Measurements from ENCODE around the gene HSPA12B. TPM values are rescaled to one million over a fixed set of nuclear protein-coding genes. Genes with fewer than 3 reads are reported as not detected.

Gene HSPA12B
- total RNA-seq, 1 experiment from 2014 or later = 2.7 TPM

DNA sequence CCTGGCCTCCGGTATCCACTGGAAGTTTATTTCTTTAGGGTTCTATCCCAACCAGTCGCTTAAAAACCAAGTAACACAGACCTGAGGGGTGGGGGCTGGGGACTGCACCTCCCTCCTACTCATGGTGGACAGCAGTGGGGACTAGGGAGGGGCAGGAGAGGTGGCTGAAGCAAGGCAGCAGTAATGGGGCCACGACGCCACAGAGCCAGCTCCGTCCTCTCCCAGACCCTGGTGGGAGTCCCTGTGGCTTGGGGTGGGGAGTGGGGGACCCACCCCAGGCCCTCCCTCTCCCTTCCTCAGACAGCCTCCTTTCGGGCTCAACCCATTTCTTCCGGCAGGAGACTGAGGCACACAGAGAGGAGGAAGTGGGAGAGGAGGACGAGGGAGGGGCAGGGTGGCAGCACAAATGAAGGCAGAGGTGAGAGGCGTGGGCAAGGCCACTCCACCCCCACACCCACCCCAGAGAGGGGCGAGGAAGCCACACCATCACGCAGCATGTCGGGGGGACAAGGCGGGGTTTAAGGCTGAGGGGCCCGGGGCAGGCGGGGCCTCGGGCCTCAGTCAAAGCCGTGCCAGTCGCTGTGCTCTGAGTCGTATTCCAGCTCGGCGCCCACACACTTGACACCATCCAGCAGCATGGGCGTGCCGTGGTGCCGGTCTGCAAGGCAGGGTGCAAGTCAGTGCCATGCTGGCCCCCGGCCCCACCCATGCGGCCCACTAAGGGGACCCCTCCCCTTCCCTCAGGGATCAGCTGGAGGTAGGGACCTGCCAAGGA lies 21.2 kb downstream of the HSPA12B start:
- no peak overlapping the region for H3K56ac ChIP-seq (ENCODE audit: insufficient read length, low read depth, low read length)
- no CpG with 5 or more reads among the region's 26 CpGs for WGBS (ENCODE audit: extremely low coverage, insufficient read length, low lambda C conversion rate)

More for the DNA sequence above, 21.2 kb downstream of the HSPA12B start:
- H2AK5ac ChIP-seq (ENCODE audit: insufficient read length, low read length) = no peak overlapping the region
- no peak overlapping the region for H3K23ac ChIP-seq (ENCODE audit: insufficient read length, low read depth, low read length)
- H3K4me1 Mint-ChIP-seq = peaks cover 7 to 14% of the 10 kb centered on the region in 2 experiments; a peak in 3 of 4 replicates
- H3K27ac ChIP-seq (ENCODE audit: insufficient read length, low read depth, low read length) = no peak overlapping the region
- no peak overlapping the region for H3K4me3 Mint-ChIP-seq
- no peak overlapping the region for H3K9ac ChIP-seq (ENCODE audit: extremely low read depth, insufficient read length, low read length)
- no peak for DNase-seq
- no peak overlapping the region for H2AFZ ChIP-seq (ENCODE audit: low read length)
- H3K18ac ChIP-seq (ENCODE audit: insufficient read length, low read depth, low read length) = no peak overlapping the region
- H3T11ph ChIP-seq (ENCODE audit: low read length) = no peak overlapping the region
- peaks cover 29% of the 10 kb centered on the region for H3K27me3 Mint-ChIP-seq (ENCODE audit: low read depth)
- H3K36me3 Mint-ChIP-seq (ENCODE audit: insufficient read depth in 1 of 3, low read depth in 3 of 3) = peaks cover 17 to 33% (median 29%) of the 10 kb centered on the region in 3 experiments; a peak in 6 of 7 replicates
- H3K4ac ChIP-seq (ENCODE audit: low read depth, low read length) = no peak overlapping the region
- H3K79me1 ChIP-seq (ENCODE audit: insufficient read depth, low read depth, low read length, poor library complexity, severe bottlenecking) = no peaks in the 10 kb centered on the region
- no peak overlapping the region; the same call in 1 of the 2 replicates for H3K14ac ChIP-seq (ENCODE audit: insufficient read depth, low read length)
- no peak overlapping the region for H3K4me2 ChIP-seq (ENCODE audit: insufficient read depth, insufficient read length, low read length)
- H2BK20ac ChIP-seq (ENCODE audit: low read depth, low read length, poor library complexity, severe bottlenecking) = no peak overlapping the region
- H4K20me1 ChIP-seq (ENCODE audit: control insufficient read depth, insufficient read depth, insufficient read length) = no peaks in the 10 kb centered on the region
- H3K23me2 ChIP-seq (ENCODE audit: insufficient read length, low read depth, low read length, poor library complexity, severe bottlenecking) = peaks cover 19% of the 10 kb centered on the region
- H3K4me1 ChIP-seq (ENCODE audit: insufficient read depth, low read length) = peaks cover 2% of the 10 kb centered on the region; the same call in 1 of the 2 replicates
- no peak overlapping the region for H2BK12ac ChIP-seq (ENCODE audit: insufficient read length, low read depth, low read length)
- H3K27ac Mint-ChIP-seq = no peak overlapping the region
- H2BK15ac ChIP-seq (ENCODE audit: low read depth, low read length) = no peak overlapping the region
- H3K79me2 ChIP-seq (ENCODE audit: insufficient read depth, low read length) = no peaks in the 10 kb centered on the region
- H3K9me3 Mint-ChIP-seq = no peaks in the 10 kb centered on the region
- no peak overlapping the region for H2BK120ac ChIP-seq (ENCODE audit: low read depth, low read length, poor library complexity, severe bottlenecking)
- no peak overlapping the region for H2BK5ac ChIP-seq (ENCODE audit: insufficient read length, low read length)
- TF ChIP-seq CTCF (conservative IDR thresholded peaks at IDR 0.05) = no peak
- H3K27me3 ChIP-seq (ENCODE audit: insufficient read depth, low read length) = peaks cover 13% of the 10 kb centered on the region
- no peaks in the 10 kb centered on the region for H3K9me3 ChIP-seq (ENCODE audit: control insufficient read depth, low read depth, low read length)
- H4K5ac ChIP-seq (ENCODE audit: insufficient read length, low read depth, low read length) = no peak overlapping the region
- no peak overlapping the region for H4K91ac ChIP-seq (ENCODE audit: insufficient read length, low read depth, low read length)
- H4K8ac ChIP-seq (replicated peaks; ENCODE audit: insufficient read length, low read depth, low read length) = no peak overlapping the region

Measured in H9 (cell line).